HepG2 (cell line): ENCODE results near the gene DOHH. TPM values are rescaled to one million over a fixed set of nuclear protein-coding genes. Genes with fewer than 3 reads are reported as not detected.
A peak's percentile ranks its signal among the peaks of the same experiment; 100 is the strongest.

Experiments
- ATAC-seq: fragments of 200-7000 bp; cut with Tn5 transposase; 3 replicates; pipeline ENCODE4 v1.9.1; 2020; ENCODE audit warnings: mild to moderate bottlenecking, moderate library complexity
- BruUV-seq: library from RNA; stranded (reverse); fragments of 400-500 nt; replicated peaks from 2 replicates; lab custom pipeline; 2021; lab: Mats Ljungman, UMichigan
- CTCF ChIA-PET: fragments of 300-600 bp; formaldehyde crosslinking; extraction: SDS; loops from one replicate; lab custom pipeline; 2021; ENCODE audit warnings: low total read pairs, inconsistent platforms, low intra/inter-chr PET ratio; lab: Yijun Ruan, JAX
- POLR2A ChIA-PET: fragments of 350-600 bp; sonication (Branson Sonifier 250); formaldehyde crosslinking; loops from one replicate; lab custom pipeline; 2020; ENCODE audit warnings: antibody characterized with exemption, inconsistent platforms; lab: Yijun Ruan, JAX
- DNase-seq: peaks from one replicate; pipeline ENCODE4 v3.0.0-alpha.2; 2015; ENCODE audit warnings: low spot score
- FAIRE-seq: peaks from 3 replicates; lab custom pipeline; 2011; peaks lifted over from hg19 to GRCh38; lab: Jason Lieb, UNC
- H2AFZ ChIP-seq: one replicate; pipeline ENCODE4 v1.6.1; 2011; ENCODE audit warnings: low read length, inconsistent platforms
- H3K27ac ChIP-seq: fragments of 300-600 bp; 3 replicates; pipeline ENCODE4 v1.8.0; 2011; ENCODE audit warnings: mixed run types, mild to moderate bottlenecking, mixed read lengths, low read length, inconsistent platforms; ENCODE audit not compliant: insufficient read depth; ENCODE audit errors: extremely low read length
- H3K27me3 ChIP-seq, 2 experiments: fragments of 200-600 bp in 1 of 2; 2 replicates in 1 of 2; 3 replicates in 1 of 2; pipeline versions ENCODE4 v1.6.0 to v1.8.0; 2011; ENCODE audit warnings: low read length in 2 of 2, mild to moderate bottlenecking in 2 of 2, moderate library complexity in 2 of 2, inconsistent platforms in 1 of 2; ENCODE audit not compliant: insufficient read depth in 2 of 2, control insufficient read depth in 1 of 2
- H3K36me3 ChIP-seq, 2 experiments: fragments of 200-600 bp in 1 of 2; replicated peaks in 1 of 2; 2 replicates in 1 of 2; 3 replicates in 1 of 2; pipeline versions ENCODE4 v1.5.1 to v1.8.0; 2011; ENCODE audit warnings: low read length in 2 of 2, inconsistent platforms in 1 of 2; ENCODE audit not compliant: insufficient read depth in 2 of 2, control insufficient read depth in 1 of 2
- H3K4me1 ChIP-seq: 2 replicates; pipeline ENCODE4 v1.5.1; 2012; ENCODE audit warnings: low read length, inconsistent platforms; ENCODE audit not compliant: insufficient read depth
- H3K4me2 ChIP-seq: 2 replicates; pipeline ENCODE4 v1.6.0; 2011; ENCODE audit warnings: low read depth, low read length, inconsistent platforms
- H3K4me3 ChIP-seq, 3 experiments: fragments of 200-600 bp in 1 of 3; sonication (generic), shearing (Covaris generic) in 1 of 3; replicated peaks in 1 of 3; 2 replicates each; pipeline ENCODE4 v1.5.1; 2011 to 2016; ENCODE audit warnings: low read length in 3 of 3, inconsistent platforms in 2 of 3, low read depth in 2 of 3, mild to moderate bottlenecking in 2 of 3, control low read depth in 1 of 3, mixed read lengths in 1 of 3; ENCODE audit not compliant: insufficient read depth in 1 of 3
- H3K79me2 ChIP-seq: one replicate; pipeline ENCODE4 v1.6.1; 2011; ENCODE audit warnings: low read length, inconsistent platforms; ENCODE audit not compliant: insufficient read depth
- H3K9ac ChIP-seq: 2 replicates; pipeline ENCODE4 v1.6.0; 2011; ENCODE audit warnings: mild to moderate bottlenecking, low read depth, low read length, inconsistent platforms; ENCODE audit not compliant: insufficient read depth
- H3K9me3 ChIP-seq: 2 replicates; pipeline ENCODE4 v1.5.1; 2012; ENCODE audit warnings: mild to moderate bottlenecking, low read length
- H4K20me1 ChIP-seq: 2 replicates; pipeline ENCODE4 v1.6.0; 2011; ENCODE audit warnings: inconsistent platforms, mild to moderate bottlenecking, low read length, moderate library complexity; ENCODE audit not compliant: insufficient read depth
- AFF4 ChIP-seq: sonication (generic); formaldehyde crosslinking; IDR thresholded peaks from 2 replicates; pipeline ENCODE4 v1.4.0; 2020; ENCODE audit warnings: missing genetic modification reagents
- CEBPB ChIP-seq: IDR thresholded peaks from 2 replicates; pipeline ENCODE4 v1.6.1; 2011; ENCODE audit warnings: low read depth, low read length, improper control_type of control experiment, borderline replicate concordance
- CEBPG ChIP-seq: IDR thresholded peaks from 2 replicates; pipeline ENCODE4 v1.6.1; 2016
- MAFK ChIP-seq, 2 experiments: IDR thresholded peaks in 1 of 2; conservative IDR thresholded peaks in 1 of 2; 2 replicates each; pipeline ENCODE4 v1.6.1; 2011; ENCODE audit warnings: improper control_type of control experiment in 2 of 2, low read length in 2 of 2
- THAP11 ChIP-seq: IDR thresholded peaks from 2 replicates; pipeline ENCODE4 v1.6.1; 2016; ENCODE audit warnings: missing biosample characterization, missing genetic modification reagents
- YY1 ChIP-seq: IDR thresholded peaks from 2 replicates; pipeline ENCODE4 v1.6.1; 2011; ENCODE audit warnings: low read length, low read depth, moderate library complexity, mild to moderate bottlenecking; ENCODE audit not compliant: insufficient read depth, insufficient replicate concordance
- ZNF644 ChIP-seq: IDR thresholded peaks from 2 replicates; pipeline ENCODE4 v1.6.1; 2016; ENCODE audit warnings: low read depth
- ZNF7 ChIP-seq: IDR thresholded peaks from 2 replicates; pipeline ENCODE4 v1.6.1; 2016; ENCODE audit warnings: missing biosample characterization, missing genetic modification reagents
- WGBS: methylation state at CpG from one replicate; pipeline ENCODE4 v1.1.6; 2017; ENCODE audit warnings: low lambda C conversion rate; 5-methylcytosine and 5-hydroxymethylcytosine counted together
- in situ Hi-C: cut with HindIII; loops from 2 replicates; pipeline ENCODE4 v1.10.0; 2017; ENCODE audit warnings: low pct_unique_long_range_greater_than_20kb; ENCODE audit not compliant: extremely low pct_ligation_motif_present
- intact Hi-C: fragments of 100-400 bp; cut with micrococcal nuclease; formaldehyde crosslinking; loops from one replicate; pipeline ENCODE4 v1.10.0; 2022; ENCODE audit not compliant: unreplicated experiment
- polyA plus RNA-seq, 8 experiments: library from polyadenylated mRNA; depleted of rRNA in 3 of 8; stranded (reverse) in 7 of 8; unstranded in 1 of 8; fragments of >200 nt; fragmentation: Illumina TruSeq in 4 of 8; extraction: Trizol in 4 of 8; gene quantifications; 2 replicates each; pipeline versions ENCODE4 v1.2.1 to v1.2.3, GENCODE V29; 2011 to 2016; ENCODE audit warnings: low read depth in 4 of 8, missing spikeins in 1 of 8, mixed read lengths in 1 of 8; ENCODE audit not compliant: insufficient read depth in 1 of 8
- total RNA-seq, 5 experiments: library from RNA; depleted of rRNA; stranded (reverse); fragments of >200 nt; fragmentation: Illumina TruSeq; extraction: Trizol; gene quantifications; 2 replicates each; pipeline ENCODE4 v1.2.3, GENCODE V29; 2016; ENCODE audit warnings: low read depth in 1 of 5

DOHH gene
- total and polyA plus RNA-seq, 2 of the 13 experiments (the other 11 are each of a cell fraction or from before 2014, with no cell fraction given) = 3.5 to 13.7 TPM

DNA sequence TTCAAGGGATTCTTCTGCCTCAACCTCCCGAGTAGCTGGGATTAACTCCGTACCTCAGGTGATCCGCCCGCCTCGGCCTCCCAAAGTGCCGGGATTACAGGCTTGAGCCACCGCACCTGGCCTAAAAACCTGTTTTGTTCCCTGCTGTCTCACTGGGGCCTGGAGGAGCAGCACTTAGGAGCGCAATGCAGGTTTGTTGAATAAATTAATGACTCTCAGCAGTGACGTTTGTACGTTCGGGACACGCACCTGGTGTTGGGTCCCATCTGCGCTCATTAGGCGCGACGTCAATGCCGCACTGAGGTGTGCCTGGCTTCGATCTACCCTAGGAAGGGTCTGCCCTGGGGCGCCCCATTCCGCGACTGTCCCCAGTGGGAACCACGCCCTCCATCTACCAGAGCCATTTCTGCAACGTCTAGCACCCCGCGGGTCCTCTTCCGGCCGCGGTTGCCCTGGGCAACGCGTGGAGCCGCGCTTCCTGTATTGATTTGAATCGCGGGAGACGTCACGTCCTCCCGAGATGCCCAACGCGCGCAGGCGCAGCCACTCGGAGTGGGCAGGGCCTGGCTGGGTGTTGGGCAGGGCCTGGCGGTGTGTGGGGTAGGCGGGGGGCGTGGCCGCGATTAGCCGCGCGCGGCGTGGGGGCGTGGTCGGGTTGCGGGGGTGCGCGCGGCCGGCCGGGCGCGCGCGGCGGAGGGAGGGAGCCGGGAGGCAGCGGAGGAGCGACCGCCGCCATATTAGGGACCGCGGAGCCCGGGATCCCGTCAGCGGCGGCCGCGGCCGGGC, 5.3 kb upstream of the DOHH start, which contains the start of gene FZR1 (continued):
- TF ChIP-seq MAFK (conservative IDR thresholded peaks at IDR 0.05 in 1 of 2, IDR thresholded peaks at IDR 0.05 in 1 of 2; ENCODE audit: low read length in 2 of 2) (no peak), ZNF644 (CRISPR knock-in tag) (no peak), THAP11 (CRISPR knock-in tag) (peak; percentile 93), AFF4 (CRISPR knock-in tag) (no peak)

DNA sequence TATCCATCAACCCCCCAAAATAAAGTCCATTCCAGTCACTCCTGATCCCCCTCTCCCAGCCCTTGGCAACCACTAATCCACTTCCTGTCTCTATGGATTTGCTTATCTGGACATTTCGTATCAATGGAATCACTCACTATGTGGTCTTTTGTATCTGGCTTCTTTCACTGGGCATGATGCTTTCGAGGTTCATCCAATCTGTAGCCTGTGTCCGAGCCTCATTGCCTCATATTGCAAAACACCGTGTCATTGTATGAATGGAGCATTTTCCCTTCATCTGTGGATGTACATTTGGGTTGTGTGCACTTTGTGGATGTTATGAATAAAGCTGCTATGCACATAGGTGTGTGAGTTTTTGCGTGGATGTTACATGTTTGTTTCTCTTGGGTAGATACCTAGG, 4.3 kb upstream of the DOHH start:
- peaks cover 59% of the 10 kb centered on the region for H3K4me1 ChIP-seq
- in situ Hi-C loops = no loop called here
- ATAC-seq = no peak

More for the DNA sequence above, 4.3 kb upstream of the DOHH start:
- Histone ChIP-seq H2AFZ (no peak overlapping the region), H3K9ac (no peak overlapping the region), H3K9me3 (no peaks in the 10 kb centered on the region), H3K79me2 (peaks cover 37% of the 10 kb centered on the region), H4K20me1 (no peaks in the 10 kb centered on the region; the same call in 1 of the 2 replicates), H3K4me2 (peak overlapping the region; percentile 73; the same call in 1 of the 2 replicates), H3K27me3 (no peaks in the 10 kb centered on the region; a peak in 1 of 5 replicates), H3K4me3 (no peak overlapping the region; a peak in 1 of 6 replicates), H3K27ac (no peak overlapping the region), H3K36me3 (peaks cover 3 to 7% of the 10 kb centered on the region in 2 experiments; a peak in 3 of 5 replicates)
- BruUV-seq = no TSS peak
- WGBS = 57% methylated on average over 5 of the region's 5 CpGs
- ChIA-PET CTCF (no interaction called here), POLR2A (no interaction called here)
- intact Hi-C loops = loop anchor here (5.0 kb wide), 1 partner anchor 68 kb away; the partner anchor contains the start of gene HMG20B
- DNase-seq (no peak), FAIRE-seq (no peak)
- peak; percentile 27; the same call in 1 of the 2 replicates for TF ChIP-seq CEBPG (CRISPR knock-in tag)
- peak; percentile 52; the same call in 1 of the 2 replicates for TF ChIP-seq CEBPB
- no peak for TF ChIP-seq YY1
- TF ChIP-seq ZNF7 (CRISPR knock-in tag) = 0 out of 2 replicates have a peak, but pooled peaks have one; percentile 24
